BJ (cell line): ENCODE data around the gene UNC119. TPM values are rescaled to one million over a fixed set of nuclear protein-coding genes. Genes with fewer than 3 reads are reported as not detected.

Source experiments
- CTCF ChIA-PET: fragments of 350-600 bp; formaldehyde crosslinking; extraction: SDS; loops from one replicate; lab custom pipeline; 2021; ENCODE audit warnings: antibody characterized with exemption, inconsistent platforms; lab: Yijun Ruan, JAX
- POLR2A ChIA-PET: fragments of 300-600 bp; sonication (Branson Sonifier 250); formaldehyde crosslinking; extraction: SDS; loops from one replicate; lab custom pipeline; 2021; ENCODE audit warnings: antibody characterized with exemption; lab: Charles Lee
- DNase-seq: peaks from one replicate; pipeline ENCODE4 v3.0.0-alpha.2; 2011; ENCODE audit warnings: low read depth
- H3K27me3 ChIP-seq: 2 replicates; pipeline ENCODE4 v1.6.0; 2011; ENCODE audit warnings: low read length; ENCODE audit not compliant: control insufficient read depth, insufficient read depth
- H3K36me3 ChIP-seq: 2 replicates; pipeline ENCODE4 v1.5.1; 2011; ENCODE audit warnings: low read length; ENCODE audit not compliant: control insufficient read depth, insufficient read depth
- H3K4me3 ChIP-seq: 2 replicates; pipeline ENCODE4 v1.5.1; 2011; ENCODE audit warnings: low read depth, mild to moderate bottlenecking, control low read depth, low read length
- CTCF ChIP-seq: IDR thresholded peaks from 2 replicates; pipeline ENCODE4 v1.5.1; 2011; ENCODE audit warnings: low read depth, mild to moderate bottlenecking, control low read depth, inconsistent platforms, low read length, moderate library complexity; ENCODE audit not compliant: insufficient read depth
- polyA plus RNA-seq: library from polyadenylated mRNA; depleted of rRNA; stranded (reverse); fragments of >200 nt; gene quantifications from 2 replicates; pipeline ENCODE4 v1.2.3, GENCODE V29; 2011

UNC119 gene
- polyA plus RNA-seq, 1 experiment, result 150 TPM

GRCh38 chr17:28503420-28503819 lies 49.0 kb downstream of the UNC119 start:
- TF ChIP-seq CTCF, result no peak
- H3K27me3 ChIP-seq, result peaks cover 33% of the 10 kb centered on the region
- no peaks in the 10 kb centered on the region for H3K36me3 ChIP-seq
- ChIA-PET POLR2A (no interaction called here), CTCF (interaction anchor here (0.7 to 6.5 kb wide), 6 partner anchors 8 to 44 kb away, joined by 3 to 48 read pairs (median 5); no protein-coding TSS in a partner anchor)
- H3K4me3 ChIP-seq, result no peak overlapping the region
- no peak for DNase-seq

- CTCF ChIA-PET, result interaction anchor here (1.4 to 1.8 kb wide), 2 partner anchors 11 to 46 kb away, joined by 5 to 10 read pairs; no protein-coding TSS in a partner anchor
- Histone ChIP-seq H3K36me3 (no peaks in the 10 kb centered on the region), H3K27me3 (peaks cover 19% of the 10 kb centered on the region), H3K4me3 (no peak overlapping the region)
- POLR2A ChIA-PET, result no interaction called here
- no peak for TF ChIP-seq CTCF
- no peak for DNase-seq
These were observed 50.8 kb downstream of the UNC119 start for GRCh38 chr17:28501421-28502284.

- ChIA-PET CTCF (interaction anchor here (1.4 to 9.8 kb wide), 2 partner anchors 37 to 47 kb away, joined by 5 to 155 read pairs; no protein-coding TSS in a partner anchor), POLR2A (no interaction called here)
- H3K27me3 ChIP-seq, result peaks cover 18% of the 10 kb centered on the region
- H3K4me3 ChIP-seq, result no peak overlapping the region
- H3K36me3 ChIP-seq, result no peaks in the 10 kb centered on the region
- no peak for TF ChIP-seq CTCF
- DNase-seq, result no peak
These were observed 51.6 kb downstream of the UNC119 start for GRCh38 chr17:28500712-28501379.

GRCh38 chr17:28499684-28500357 lies 52.6 kb downstream of the UNC119 start:
- Histone ChIP-seq H3K36me3 (no peaks in the 10 kb centered on the region), H3K27me3 (peaks cover 14% of the 10 kb centered on the region), H3K4me3 (no peak overlapping the region)
- ChIA-PET CTCF (interaction anchor here (1.4 to 9.8 kb wide), 2 partner anchors 38 to 48 kb away, joined by 5 to 155 read pairs; no protein-coding TSS in a partner anchor), POLR2A (no interaction called here)
- no peak for DNase-seq
- TF ChIP-seq CTCF, result no peak
